H9 (cell line): ENCODE measurements around the gene COX7B2. TPM values are rescaled to one million over a fixed set of nuclear protein-coding genes. Genes with fewer than 3 reads are reported as not detected.

ENCODE experiments used
- DNase-seq: peaks from one replicate; pipeline ENCODE4 v3.0.0-alpha.2; 2017
- H2AFZ ChIP-seq: one replicate; pipeline ENCODE4 v1.6.1; 2013; ENCODE audit warnings: mild to moderate bottlenecking, low read length, control low read depth, moderate library complexity
- H2AK5ac ChIP-seq: 2 replicates; pipeline ENCODE4 v1.6.1; 2013; ENCODE audit warnings: low read length, control low read depth, mixed read lengths; ENCODE audit not compliant: insufficient read length
- H2BK120ac ChIP-seq: one replicate; pipeline ENCODE4 v1.6.1; 2013; ENCODE audit warnings: low read depth, mild to moderate bottlenecking, low read length, control low read depth, inconsistent platforms; ENCODE audit not compliant: poor library complexity, severe bottlenecking
- H2BK12ac ChIP-seq: 2 replicates; pipeline ENCODE4 v1.6.1; 2013; ENCODE audit warnings: low read length, control low read depth, mixed read lengths, low read depth; ENCODE audit not compliant: insufficient read length
- H2BK15ac ChIP-seq: 2 replicates; pipeline ENCODE4 v1.6.1; 2013; ENCODE audit warnings: low read depth, low read length, control low read depth
- H2BK20ac ChIP-seq: one replicate; pipeline ENCODE4 v1.6.1; 2013; ENCODE audit warnings: low read depth, mild to moderate bottlenecking, low read length, control low read depth, inconsistent platforms; ENCODE audit not compliant: poor library complexity, severe bottlenecking
- H2BK5ac ChIP-seq: 2 replicates; pipeline ENCODE4 v1.6.1; 2013; ENCODE audit warnings: low read length, control low read depth, mixed read lengths; ENCODE audit not compliant: insufficient read length
- H3K14ac ChIP-seq: 2 replicates; pipeline ENCODE4 v1.6.1; 2013; ENCODE audit warnings: low read length, control low read depth; ENCODE audit not compliant: insufficient read depth
- H3K18ac ChIP-seq: 2 replicates; pipeline ENCODE4 v1.6.1; 2013; ENCODE audit warnings: low read depth, mild to moderate bottlenecking, mixed read lengths, low read length, control low read depth; ENCODE audit not compliant: insufficient read length
- H3K23ac ChIP-seq: 2 replicates; pipeline ENCODE4 v1.6.1; 2013; ENCODE audit warnings: low read length, control low read depth, mixed read lengths, low read depth; ENCODE audit not compliant: insufficient read length
- H3K23me2 ChIP-seq: 2 replicates; pipeline ENCODE4 v1.6.1; 2013; ENCODE audit warnings: low read depth, mild to moderate bottlenecking, mixed read lengths, low read length, control low read depth; ENCODE audit not compliant: insufficient read length, poor library complexity, severe bottlenecking
- H3K27ac ChIP-seq: 2 replicates; pipeline ENCODE4 v1.5.1; 2013; ENCODE audit warnings: low read length, control low read depth, mixed read lengths, low read depth; ENCODE audit not compliant: insufficient read length
- H3K27me3 ChIP-seq: 2 replicates; pipeline ENCODE4 v1.6.1; 2013; ENCODE audit warnings: low read length, control low read depth, inconsistent platforms; ENCODE audit not compliant: insufficient read depth
- H3K4ac ChIP-seq: 2 replicates; pipeline ENCODE4 v1.6.1; 2013; ENCODE audit warnings: low read depth, mild to moderate bottlenecking, control low read depth, inconsistent platforms, low read length, moderate library complexity
- H3K4me1 ChIP-seq: 2 replicates; pipeline ENCODE4 v1.6.1; 2013; ENCODE audit warnings: low read length, control low read depth, inconsistent platforms; ENCODE audit not compliant: insufficient read depth
- H3K4me2 ChIP-seq: 2 replicates; pipeline ENCODE4 v1.6.1; 2013; ENCODE audit warnings: low read length, control low read depth, mixed read lengths; ENCODE audit not compliant: insufficient read length, insufficient read depth
- H3K56ac ChIP-seq: 2 replicates; pipeline ENCODE4 v1.6.1; 2013; ENCODE audit warnings: low read depth, mild to moderate bottlenecking, mixed read lengths, low read length, control low read depth; ENCODE audit not compliant: insufficient read length
- H3K79me1 ChIP-seq: 2 replicates; pipeline ENCODE4 v1.6.1; 2013; ENCODE audit warnings: low read depth, mild to moderate bottlenecking, moderate library complexity, low read length, control low read depth, inconsistent platforms; ENCODE audit not compliant: insufficient read depth, poor library complexity, severe bottlenecking
- H3K79me2 ChIP-seq: 2 replicates; pipeline ENCODE4 v1.6.1; 2013; ENCODE audit warnings: low read length, control low read depth, inconsistent platforms; ENCODE audit not compliant: insufficient read depth
- H3K9ac ChIP-seq: 2 replicates; pipeline ENCODE4 v1.6.1; 2013; ENCODE audit warnings: low read length, control low read depth, mixed read lengths; ENCODE audit not compliant: insufficient read length; ENCODE audit errors: extremely low read depth
- H3K9me3 ChIP-seq: one replicate; pipeline ENCODE4 v1.6.1; 2013; ENCODE audit warnings: low read depth, low read length, inconsistent platforms; ENCODE audit not compliant: control insufficient read depth
- H3T11ph ChIP-seq: one replicate; pipeline ENCODE4 v1.6.1; 2013; ENCODE audit warnings: mild to moderate bottlenecking, low read length, control low read depth, inconsistent platforms
- H4K20me1 ChIP-seq: one replicate; pipeline ENCODE4 v1.6.1; 2013; ENCODE audit not compliant: control insufficient read depth, insufficient read length, insufficient read depth
- H4K5ac ChIP-seq: 2 replicates; pipeline ENCODE4 v1.6.1; 2013; ENCODE audit warnings: low read depth, mild to moderate bottlenecking, mixed read lengths, low read length, control low read depth; ENCODE audit not compliant: insufficient read length
- H4K8ac ChIP-seq: replicated peaks from 2 replicates; pipeline ENCODE4 v1.6.1; 2013; ENCODE audit warnings: low read length, control low read depth, mixed read lengths, low read depth; ENCODE audit not compliant: insufficient read length
- H4K91ac ChIP-seq: 2 replicates; pipeline ENCODE4 v1.6.1; 2013; ENCODE audit warnings: low read depth, mild to moderate bottlenecking, moderate library complexity, mixed read lengths, low read length, control low read depth; ENCODE audit not compliant: insufficient read length
- H3K27ac Mint-ChIP-seq, 3 experiments: 2 replicates in 2 of 3; 3 replicates in 1 of 3; pipeline ENCODE4 v1.8.0; 2020 to 2021; ENCODE audit warnings: mixed read lengths in 3 of 3, mild to moderate bottlenecking in 1 of 3, moderate library complexity in 1 of 3
- H3K27me3 Mint-ChIP-seq: 2 replicates; pipeline ENCODE4 v1.8.0; 2021; ENCODE audit warnings: low read depth, mild to moderate bottlenecking, moderate library complexity, mixed read lengths
- H3K36me3 Mint-ChIP-seq, 3 experiments: 2 replicates in 2 of 3; 3 replicates in 1 of 3; pipeline ENCODE4 v1.8.0; 2020 to 2021; ENCODE audit warnings: low read depth in 3 of 3, mixed read lengths in 3 of 3; ENCODE audit not compliant: insufficient read depth in 1 of 3
- H3K4me1 Mint-ChIP-seq, 2 experiments: 2 replicates each; pipeline ENCODE4 v1.8.0; 2020; ENCODE audit warnings: mixed read lengths in 2 of 2
- H3K4me3 Mint-ChIP-seq, 2 experiments: 2 replicates in 1 of 2; 3 replicates in 1 of 2; pipeline ENCODE4 v1.8.0; 2020 to 2021; ENCODE audit warnings: mild to moderate bottlenecking in 2 of 2, mixed read lengths in 2 of 2, moderate library complexity in 1 of 2
- H3K9me3 Mint-ChIP-seq, 2 experiments: 2 replicates in 1 of 2; 3 replicates in 1 of 2; pipeline ENCODE4 v1.8.0; 2020; ENCODE audit warnings: mild to moderate bottlenecking in 2 of 2, mixed read lengths in 2 of 2, moderate library complexity in 1 of 2
- CTCF ChIP-seq: fragments of 200-600 bp; sonication (generic); conservative IDR thresholded peaks from 3 replicates; pipeline ENCODE4 v1.8.0; 2021; ENCODE audit warnings: antibody characterized with exemption, mild to moderate bottlenecking
- WGBS: extraction: QIAGEN DNeasy Blood & Tissue Kit; methylation state at CpG from one replicate; pipeline ENCODE4 v1.1.7; 2013; ENCODE audit warnings: missing lambda C conversion rate, low lambda C conversion rate, mixed read lengths; ENCODE audit not compliant: insufficient read length; ENCODE audit errors: extremely low coverage; 5-methylcytosine and 5-hydroxymethylcytosine counted together
- total RNA-seq: library from RNA; stranded (reverse); gene quantifications from 2 replicates; pipeline ENCODE4 v1.2.1, GENCODE V29; 2021

COX7B2 gene
- total RNA-seq, 1 experiment from 2014 or later: not detected

DNA sequence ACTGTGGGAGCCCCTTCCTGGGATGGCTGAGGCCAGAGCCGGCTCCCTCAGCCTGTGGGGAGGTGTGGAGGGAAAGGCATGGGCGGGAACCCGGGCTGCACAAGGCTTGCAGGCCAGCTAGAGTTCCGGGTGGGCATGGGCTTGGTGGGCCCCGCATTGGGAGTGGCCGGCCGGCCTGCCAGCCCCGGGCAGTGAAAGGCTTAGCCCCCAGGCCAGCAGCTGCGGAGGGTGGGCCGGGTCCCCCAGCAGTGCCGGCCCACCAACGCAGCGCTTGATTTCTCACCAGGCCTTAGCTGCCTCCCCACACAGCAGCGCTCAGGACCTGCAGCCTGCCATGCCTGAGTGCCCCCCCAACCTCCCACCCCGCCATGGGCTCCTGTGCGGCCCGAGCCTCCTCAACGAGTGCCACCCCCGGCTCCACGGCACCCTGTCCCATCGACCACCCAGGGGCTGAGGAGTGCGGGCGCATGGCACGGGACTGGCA is 78.0 kb downstream of the COX7B2 start:
- H3K4ac ChIP-seq: no peak overlapping the region
- no peak overlapping the region for H2BK15ac ChIP-seq
- no peak overlapping the region for H2BK5ac ChIP-seq
- no peak overlapping the region for H3K14ac ChIP-seq
- H4K91ac ChIP-seq: no peak overlapping the region
- no peaks in the 10 kb centered on the region for H3K79me2 ChIP-seq
- H3K36me3 Mint-ChIP-seq: peaks cover 0 to 4% (median 3%) of the 10 kb centered on the region in 3 experiments; a peak in 5 of 7 replicates
- no peaks in the 10 kb centered on the region for H4K20me1 ChIP-seq
- no peaks in the 10 kb centered on the region for H3K27me3 ChIP-seq
- H3K4me1 Mint-ChIP-seq: no peaks in the 10 kb centered on the region
- H3K9me3 Mint-ChIP-seq: peaks cover 12 to 13% of the 10 kb centered on the region in 2 experiments; a peak in 4 of 5 replicates
- no peak overlapping the region for H3T11ph ChIP-seq
- H4K8ac ChIP-seq: no peak overlapping the region
- H4K5ac ChIP-seq: no peak overlapping the region
- H2AFZ ChIP-seq: no peak overlapping the region
- H3K18ac ChIP-seq: no peak overlapping the region
- H2BK120ac ChIP-seq: no peak overlapping the region
- H2BK12ac ChIP-seq: no peak overlapping the region
- no peak overlapping the region for H3K23ac ChIP-seq
- no peaks in the 10 kb centered on the region for H3K9me3 ChIP-seq
- no peak for DNase-seq
- no peaks in the 10 kb centered on the region for H3K79me1 ChIP-seq
- no peaks in the 10 kb centered on the region for H3K4me1 ChIP-seq
- H3K23me2 ChIP-seq: no peaks in the 10 kb centered on the region
- no peak overlapping the region for H3K56ac ChIP-seq
- no peak overlapping the region for H2BK20ac ChIP-seq
- no peak overlapping the region for H3K4me3 Mint-ChIP-seq
- H3K27ac ChIP-seq: no peak overlapping the region
- H2AK5ac ChIP-seq: no peak overlapping the region
- 0 out of 2 replicates have a peak, but pooled peaks cover 2% of the 10 kb centered on the region for H3K27me3 Mint-ChIP-seq
- TF ChIP-seq CTCF: no peak
- no peak overlapping the region for H3K27ac Mint-ChIP-seq
- H3K4me2 ChIP-seq: no peak overlapping the region
- no peak overlapping the region for H3K9ac ChIP-seq
- WGBS: no CpG with 5 or more reads among the region's 24 CpGs
